NCI-H1694 (cell line): Measurements from ENCODE around the gene PRTFDC1.

Experiments used
- DNase-seq: peaks from one replicate; lab custom pipeline; 2025; lab: John Stamatoyannopoulos, UW

The PRTFDC1 gene

GRCh38 chr10:24902400-24902728 is 50.0 kb downstream of the PRTFDC1 start:
- no peak for DNase-seq

DNA sequence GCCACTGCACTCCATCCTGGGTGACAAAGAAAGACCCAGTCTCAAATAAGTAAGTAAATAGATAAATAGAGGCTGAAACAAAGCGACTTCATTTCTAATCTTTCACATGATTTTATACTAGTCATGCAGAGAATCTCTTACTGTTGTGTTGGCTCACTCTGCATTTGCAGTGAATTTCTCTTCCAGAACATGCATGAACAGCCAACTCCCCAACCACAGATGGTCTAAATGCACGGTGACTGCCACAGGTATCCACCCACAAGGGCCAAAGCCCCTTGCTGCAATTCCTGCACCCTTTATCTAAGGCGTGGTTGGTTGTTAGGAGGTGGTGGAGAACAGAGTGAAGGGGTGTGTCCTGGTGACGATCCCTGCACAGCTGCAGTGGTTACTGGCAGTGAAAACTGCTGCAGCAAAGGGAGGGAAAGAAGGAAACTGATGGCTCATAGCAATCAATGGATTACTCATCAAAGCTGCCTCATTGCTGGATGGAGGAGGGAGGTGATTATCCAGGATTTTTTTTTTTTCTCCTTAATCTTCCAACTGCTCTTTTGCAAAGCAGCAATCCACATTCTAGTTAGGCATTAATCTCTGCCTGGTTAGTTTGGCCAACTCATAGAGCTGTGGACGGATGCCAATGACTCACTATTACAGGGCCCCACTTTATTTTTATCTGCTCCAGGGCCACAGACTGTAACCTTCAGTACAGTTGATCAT is 50.6 kb downstream of the PRTFDC1 start:
- DNase-seq: peak; percentile 17

- DNase-seq: no peak
These were observed 51.3 kb downstream of the PRTFDC1 start for GRCh38 chr10:24900888-24901685.

DNA sequence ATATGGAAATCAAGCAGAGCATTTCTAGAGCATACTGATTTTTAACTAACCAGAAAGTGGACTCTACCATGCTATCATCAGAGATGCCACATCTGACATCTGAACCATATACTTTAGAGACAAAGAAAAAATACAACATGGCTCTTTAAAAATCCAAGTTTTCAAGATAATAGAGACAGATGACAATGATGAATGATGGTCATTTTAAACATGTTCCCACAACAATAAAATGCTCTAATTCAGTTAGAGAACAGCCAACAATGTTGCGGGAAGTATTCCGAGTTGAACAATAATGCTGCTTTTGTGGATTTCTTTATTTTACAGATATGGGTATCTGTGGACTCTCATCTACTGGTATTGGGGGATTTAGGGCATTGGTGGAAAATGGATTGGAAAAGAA is 52.8 kb downstream of the PRTFDC1 start:
- no peak for DNase-seq

DNA sequence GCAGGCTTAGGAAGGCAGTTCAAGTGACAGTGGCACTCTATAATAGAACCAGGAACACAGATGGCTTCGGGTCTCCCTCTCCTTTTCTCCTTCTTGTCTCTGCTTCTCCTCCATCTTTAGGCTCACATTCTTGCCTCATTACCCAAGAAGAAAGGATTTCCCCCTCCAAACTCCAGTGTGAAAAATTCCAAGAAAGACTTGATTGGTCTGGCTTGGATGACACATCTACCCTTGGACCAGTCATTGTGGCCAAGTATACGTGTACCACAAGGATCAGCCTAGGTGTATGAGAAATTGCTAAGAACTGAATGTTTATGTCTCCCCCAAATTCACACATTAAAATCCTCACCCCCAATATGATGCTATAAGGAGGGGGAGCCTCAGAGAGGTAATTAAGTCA is 53.9 kb downstream of the PRTFDC1 start:
- no peak for DNase-seq

- DNase-seq: no peak
These were observed 55.0 kb downstream of the PRTFDC1 start for GRCh38 chr10:24897326-24897926.

GRCh38 chr10:24894728-24895127 is 57.7 kb downstream of the PRTFDC1 start:
- no peak for DNase-seq

DNA sequence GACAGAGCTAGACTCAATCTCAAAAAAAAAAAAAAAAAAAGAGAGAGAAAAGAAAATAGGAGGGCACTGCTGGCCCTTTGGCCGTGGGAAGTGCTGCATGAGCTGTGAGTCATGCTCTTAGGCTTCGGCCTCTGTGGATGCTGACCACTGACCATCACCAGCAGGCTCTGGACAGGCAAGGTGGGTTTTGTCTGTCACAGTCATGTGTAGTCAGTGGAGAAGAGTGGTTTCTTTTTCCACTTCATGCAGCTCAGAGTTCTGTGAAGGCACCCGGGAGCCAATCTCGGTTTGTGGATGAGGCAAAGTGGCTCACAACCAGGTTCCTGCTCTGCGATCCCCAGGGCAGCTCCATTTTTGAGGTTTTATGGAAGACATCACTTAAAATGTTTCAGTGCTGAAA is 58.1 kb downstream of the PRTFDC1 start:
- DNase-seq: no peak

- no peak for DNase-seq
These were observed 59.3 kb downstream of the PRTFDC1 start for GRCh38 chr10:24893127-24893526.

DNA sequence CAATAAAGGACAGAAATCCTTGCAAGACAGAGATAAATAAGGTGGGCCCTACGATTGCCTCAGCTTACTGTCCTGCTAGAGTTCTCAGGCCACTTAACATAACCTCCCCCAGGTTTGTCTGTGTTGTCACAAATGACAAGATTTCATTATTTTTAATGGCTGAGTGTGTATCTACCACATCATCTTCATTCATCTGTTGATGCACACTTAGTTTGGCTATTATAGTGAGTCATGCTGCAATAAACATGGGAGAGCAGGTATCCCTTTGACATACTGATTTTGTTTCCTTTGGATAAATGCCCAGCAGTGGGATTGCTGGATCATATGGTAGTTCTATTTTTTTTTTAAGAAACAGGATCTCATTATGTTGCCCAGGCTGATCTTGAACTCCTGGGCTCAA is 60.6 kb downstream of the PRTFDC1 start:
- peak; percentile 16 for DNase-seq

DNA sequence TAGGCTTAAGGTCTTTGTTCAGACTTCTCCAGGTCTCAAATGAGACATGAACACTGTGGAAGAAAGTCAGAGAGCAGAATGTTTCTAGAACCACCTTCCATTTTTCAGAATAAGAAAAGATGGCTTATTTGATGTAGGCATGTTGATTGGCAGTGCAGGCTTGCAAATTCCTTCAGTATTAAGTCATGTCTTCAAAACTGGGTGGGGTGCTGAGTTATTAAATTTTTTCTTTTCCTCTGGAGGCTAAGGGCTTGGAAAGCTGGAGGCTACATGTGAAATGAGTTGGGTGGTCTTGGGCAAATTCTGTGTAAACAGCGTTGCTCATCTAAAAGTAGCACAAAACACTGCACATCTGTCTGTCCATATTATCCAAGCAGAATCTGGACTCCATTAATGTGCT is 62.8 kb downstream of the PRTFDC1 start:
- DNase-seq: no peak

GRCh38 chr10:24887855-24888231 is 64.6 kb downstream of the PRTFDC1 start:
- DNase-seq: no peak

DNA sequence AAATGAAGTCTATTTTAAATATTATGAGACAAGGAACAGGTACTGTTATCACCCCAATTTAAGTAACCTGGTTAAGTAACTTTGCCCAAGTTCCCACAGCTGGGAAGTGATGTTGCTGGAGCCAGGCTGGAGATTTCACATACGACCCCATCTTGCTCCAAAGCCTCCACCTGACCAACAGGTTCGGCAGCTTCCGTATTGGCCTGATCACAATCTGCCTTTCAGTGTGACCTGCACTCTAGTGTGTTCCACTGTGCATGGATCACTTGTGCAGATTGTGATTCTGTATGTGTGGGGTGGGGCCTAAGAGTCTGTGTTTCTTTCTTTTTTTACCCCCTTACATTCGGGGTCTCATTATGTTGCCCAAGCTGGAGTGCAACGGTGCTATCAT is 66.1 kb downstream of the PRTFDC1 start:
- no peak for DNase-seq

DNA sequence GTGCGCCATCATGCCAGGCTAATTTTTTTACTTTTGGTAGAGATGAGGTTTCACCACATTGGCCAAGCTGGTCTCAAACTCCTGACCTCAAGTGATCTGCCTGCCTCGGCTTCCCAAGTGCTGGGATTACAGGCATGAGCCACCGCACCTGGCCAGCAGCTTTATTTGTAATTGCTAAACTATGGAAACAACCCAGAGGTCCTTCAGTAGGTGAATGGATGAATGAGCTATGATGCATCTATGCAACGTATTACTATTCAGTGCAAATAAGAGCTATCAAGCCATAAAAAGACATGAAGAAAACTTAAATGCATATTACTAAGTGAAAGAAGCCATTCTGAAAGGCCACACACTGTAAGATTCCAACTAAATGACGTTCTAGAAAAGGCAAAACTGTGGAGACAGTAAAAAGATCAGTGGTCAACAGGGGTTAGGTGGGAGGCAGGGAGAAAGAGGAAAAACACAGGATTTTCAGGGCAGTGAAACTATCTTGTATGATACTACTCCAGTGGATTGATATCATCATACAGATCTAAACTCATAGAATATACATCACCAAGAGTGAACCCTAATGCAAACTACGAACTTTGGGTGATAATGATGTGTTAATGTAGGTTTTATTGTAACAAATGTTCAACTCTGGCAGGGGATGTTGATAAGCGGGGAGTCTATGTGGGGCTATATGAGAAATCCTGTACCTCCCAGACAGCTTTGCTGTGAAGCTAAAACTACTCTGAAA is 66.7 kb downstream of the PRTFDC1 start:
- DNase-seq: no peak

DNA sequence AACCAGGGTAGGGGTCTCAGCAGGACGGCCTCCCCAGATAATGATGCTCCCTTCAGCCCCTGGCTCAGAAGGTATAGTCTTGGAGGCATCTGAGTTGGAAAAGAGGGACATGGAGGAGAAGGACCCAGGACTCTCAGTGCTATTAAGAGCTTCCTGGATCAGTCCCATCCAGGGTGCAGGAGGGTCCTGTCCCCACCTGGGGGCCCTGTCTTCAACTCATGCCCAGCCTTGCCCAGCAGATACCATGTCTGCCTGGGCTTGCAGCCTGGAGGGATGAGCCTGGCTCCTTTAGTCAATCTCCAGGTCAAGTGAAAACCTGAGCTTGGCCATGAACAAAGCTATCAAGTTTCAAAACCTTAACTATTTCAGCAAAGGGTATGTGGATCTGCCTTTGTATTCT is 67.6 kb downstream of the PRTFDC1 start:
- DNase-seq: no peak

DNA sequence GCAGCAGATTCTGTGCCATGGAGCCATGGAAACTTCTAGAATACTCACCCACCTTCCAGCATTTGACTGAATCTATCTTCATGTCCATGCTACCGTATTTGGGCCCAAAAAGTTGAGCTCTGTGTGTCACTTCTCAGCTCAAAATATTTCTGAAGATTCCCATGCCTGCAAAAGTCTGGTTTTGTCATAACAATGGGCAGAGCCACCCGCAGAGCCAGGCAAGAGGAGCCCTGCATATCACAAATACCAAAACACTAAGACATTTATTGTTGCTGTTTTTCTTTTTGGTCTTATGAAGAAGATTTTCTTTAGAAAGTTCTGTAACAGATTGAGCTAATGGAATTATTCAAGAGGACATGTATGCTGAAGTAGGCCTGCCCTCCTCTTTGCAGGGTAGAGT is 68.1 kb downstream of the PRTFDC1 start:
- no peak for DNase-seq

DNA sequence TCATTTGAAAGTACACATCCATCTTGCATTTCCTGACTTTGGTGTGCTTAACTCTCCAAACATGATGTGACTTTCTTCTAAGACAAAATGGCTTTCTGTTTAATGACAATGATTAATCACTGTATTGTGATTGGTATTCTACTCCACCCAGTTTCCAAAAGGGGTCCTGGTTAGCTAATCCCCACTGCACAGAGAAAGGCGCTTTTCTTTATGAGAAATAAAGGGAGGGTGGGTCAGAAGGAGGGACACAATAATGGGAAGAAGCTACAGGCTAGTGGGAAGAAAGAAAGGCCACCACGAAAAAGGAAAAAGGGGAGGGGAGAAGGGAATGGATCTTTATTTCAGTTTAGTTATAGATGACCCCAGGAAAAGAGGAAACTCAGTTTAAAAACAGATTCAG is 69.2 kb downstream of the PRTFDC1 start:
- DNase-seq: no peak

GRCh38 chr10:24882047-24882698 is 70.2 kb downstream of the PRTFDC1 start:
- DNase-seq: no peak

DNA sequence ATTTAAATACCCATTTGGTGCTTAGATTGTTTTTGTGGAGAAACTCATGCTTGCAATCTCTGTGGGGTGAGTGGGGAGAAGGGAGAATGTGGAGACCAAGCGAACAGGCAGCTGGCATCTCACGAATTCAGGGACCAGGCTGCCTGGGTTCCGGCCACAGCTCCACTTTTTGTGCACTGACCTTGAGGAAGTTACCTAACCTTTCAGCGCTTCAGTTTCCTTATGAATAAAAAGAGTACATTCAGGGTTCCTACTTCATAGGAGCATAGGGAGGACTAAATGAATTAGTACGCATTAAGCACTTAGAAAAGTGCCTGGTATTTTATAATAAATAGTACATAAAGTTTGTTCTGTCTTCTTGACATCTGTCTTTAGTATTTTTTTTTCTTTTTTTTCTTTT is 72.5 kb downstream of the PRTFDC1 start:
- no peak for DNase-seq

DNA sequence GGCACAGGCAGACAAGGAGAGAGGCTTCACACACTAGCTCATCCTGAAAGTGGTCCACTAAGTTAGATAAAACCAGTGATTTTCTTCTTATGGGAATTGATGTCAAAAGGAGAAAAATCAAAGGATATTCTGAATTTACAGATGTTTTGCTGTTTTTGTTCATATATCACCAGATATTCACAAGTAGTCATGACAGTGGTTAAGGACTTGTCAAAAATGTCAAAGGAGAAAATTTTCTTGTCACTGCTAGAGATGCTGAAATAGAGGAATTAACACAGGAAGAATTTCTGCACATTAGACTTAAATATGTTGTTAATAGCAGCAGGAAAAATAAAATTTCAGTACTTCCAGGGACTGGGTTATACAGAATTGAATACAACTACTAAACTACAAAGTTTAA is 78.3 kb downstream of the PRTFDC1 start:
- DNase-seq: no peak

- peak; percentile 17 for DNase-seq
These were observed 79.1 kb downstream of the PRTFDC1 start for GRCh38 chr10:24873281-24873683.

DNA sequence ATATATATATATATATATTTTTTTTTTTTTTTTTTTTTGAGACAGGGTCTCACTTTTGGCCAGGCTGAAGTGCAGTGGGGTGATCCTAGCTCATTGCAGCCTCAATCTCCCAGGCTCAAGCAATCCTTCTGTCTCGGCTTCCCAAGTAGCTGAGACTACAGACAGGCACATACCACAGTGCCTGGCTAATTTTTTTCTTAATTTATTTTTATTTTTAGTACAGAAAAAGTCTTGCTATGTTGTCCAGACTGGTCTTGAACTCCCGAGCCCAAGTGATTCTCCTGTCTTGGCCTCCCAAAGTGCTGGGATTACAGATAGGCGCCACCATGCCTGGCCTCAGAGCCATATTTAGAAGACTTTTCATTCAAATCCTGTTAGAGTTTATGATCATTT is 79.6 kb downstream of the PRTFDC1 start:
- no peak for DNase-seq
